GM06990 (cell line): ENCODE measurements around the gene B3GAT1.
"Not testable (repeated sequence)": the region's sequence is repeated elsewhere in the genome, so short reads cannot be mapped to it uniquely, and the experiment has no call there.

Source experiments
- DNase-seq: peaks from one replicate; pipeline ENCODE4 v3.0.0-alpha.2; 2011; ENCODE audit not compliant: insufficient read length; ENCODE audit errors: extremely low read depth
- H3K27me3 ChIP-seq: replicated peaks from 2 replicates; pipeline ENCODE4 v1.6.0; 2011; ENCODE audit warnings: low read length; ENCODE audit not compliant: control insufficient read depth, insufficient read depth
- H3K36me3 ChIP-seq: 2 replicates; pipeline ENCODE4 v1.5.1; 2011; ENCODE audit warnings: low read length; ENCODE audit not compliant: control insufficient read depth, insufficient read depth
- H3K4me3 ChIP-seq: replicated peaks from 2 replicates; pipeline ENCODE4 v1.5.1; 2011; ENCODE audit warnings: low read depth, mild to moderate bottlenecking, control low read depth, low read length
- CTCF ChIP-seq: IDR thresholded peaks from 2 replicates; pipeline ENCODE4 v1.5.1; 2011; ENCODE audit warnings: low read length, control low read depth, mild to moderate bottlenecking, inconsistent platforms; ENCODE audit not compliant: insufficient read depth, poor library complexity, severe bottlenecking

The B3GAT1 gene

GRCh38 chr11:134449713-134450112 lies 37.7 kb upstream of the B3GAT1 start:
- no peak overlapping the region for H3K4me3 ChIP-seq
- H3K36me3 ChIP-seq = no peaks in the 10 kb centered on the region
- no peak for DNase-seq
- no peaks in the 10 kb centered on the region for H3K27me3 ChIP-seq
- TF ChIP-seq CTCF = no peak

GRCh38 chr11:134449051-134449450 lies 37.0 kb upstream of the B3GAT1 start:
- no peak for TF ChIP-seq CTCF
- no peak for DNase-seq
- Histone ChIP-seq H3K36me3 (no peaks in the 10 kb centered on the region), H3K27me3 (no peaks in the 10 kb centered on the region), H3K4me3 (no peak overlapping the region)

GRCh38 chr11:134447696-134448095 lies 35.7 kb upstream of the B3GAT1 start:
- H3K4me3 ChIP-seq = no peak overlapping the region
- no peaks in the 10 kb centered on the region for H3K27me3 ChIP-seq
- no peak for DNase-seq
- no peak for TF ChIP-seq CTCF
- no peaks in the 10 kb centered on the region for H3K36me3 ChIP-seq

- H3K4me3 ChIP-seq = no peak overlapping the region
- no peak for TF ChIP-seq CTCF
- no peaks in the 10 kb centered on the region for H3K36me3 ChIP-seq
- DNase-seq = no peak
- no peaks in the 10 kb centered on the region; the same call in 1 of the 2 replicates for H3K27me3 ChIP-seq
Observed at GRCh38 chr11:134445601-134446325, 33.7 kb upstream of the B3GAT1 start.

GRCh38 chr11:134444160-134445108 lies 32.4 kb upstream of the B3GAT1 start:
- H3K36me3 ChIP-seq, H3K27me3 ChIP-seq, DNase-seq, H3K4me3 ChIP-seq: not testable (repeated sequence)

GRCh38 chr11:134443246-134443645 lies 31.2 kb upstream of the B3GAT1 start:
- H3K27me3 ChIP-seq = no peaks in the 10 kb centered on the region; the same call in 1 of the 2 replicates
- no peaks in the 10 kb centered on the region for H3K36me3 ChIP-seq
- TF ChIP-seq CTCF = no peak
- no peak for DNase-seq
- H3K4me3 ChIP-seq = no peak overlapping the region
